ENCODE measurements around the gene ALK.

ALK gene

GRCh38 chr2:29702276-29702675, 219.1 kb downstream of the ALK start:
- H3K4me3 ChIP-seq (ENCODE audit: low read depth, low read length), result no peak overlapping the region
- TF ChIP-seq CTCF (IDR thresholded peaks at IDR 0.05; ENCODE audit: borderline replicate concordance, insufficient read depth, low read depth, low read length), result no peak

- H3K4me3 ChIP-seq (ENCODE audit: low read depth, low read length), result no peak overlapping the region
- TF ChIP-seq CTCF (IDR thresholded peaks at IDR 0.05; ENCODE audit: borderline replicate concordance, insufficient read depth, low read depth, low read length), result no peak
These were observed 220.8 kb downstream of the ALK start for GRCh38 chr2:29700560-29700959.

- no peak for TF ChIP-seq CTCF (IDR thresholded peaks at IDR 0.05; ENCODE audit: borderline replicate concordance, insufficient read depth, low read depth, low read length)
- no peak overlapping the region for H3K4me3 ChIP-seq (ENCODE audit: low read depth, low read length)
These were observed 222.3 kb downstream of the ALK start for GRCh38 chr2:29699045-29699444.

GRCh38 chr2:29698216-29698615, 223.2 kb downstream of the ALK start:
- TF ChIP-seq CTCF (IDR thresholded peaks at IDR 0.05; ENCODE audit: borderline replicate concordance, insufficient read depth, low read depth, low read length), result no peak
- no peak overlapping the region for H3K4me3 ChIP-seq (ENCODE audit: low read depth, low read length)

- TF ChIP-seq CTCF (IDR thresholded peaks at IDR 0.05; ENCODE audit: borderline replicate concordance, insufficient read depth, low read depth, low read length), result no peak
- H3K4me3 ChIP-seq (ENCODE audit: low read depth, low read length), result no peak overlapping the region
These were observed 223.7 kb downstream of the ALK start for GRCh38 chr2:29697715-29698114.

- no peak for TF ChIP-seq CTCF (IDR thresholded peaks at IDR 0.05; ENCODE audit: borderline replicate concordance, insufficient read depth, low read depth, low read length)
- H3K4me3 ChIP-seq (ENCODE audit: low read depth, low read length), result no peak overlapping the region
These were observed 224.2 kb downstream of the ALK start for GRCh38 chr2:29697181-29697580.

GRCh38 chr2:29694741-29695140, 226.6 kb downstream of the ALK start:
- no peak overlapping the region for H3K4me3 ChIP-seq (ENCODE audit: low read depth, low read length)
- TF ChIP-seq CTCF (IDR thresholded peaks at IDR 0.05; ENCODE audit: borderline replicate concordance, insufficient read depth, low read depth, low read length), result no peak
